Aorta (tissue), 5 donors: ENCODE data around the gene H3-3A. TPM values are rescaled to one million over a fixed set of nuclear protein-coding genes. Genes with fewer than 3 reads are reported as not detected.

Experiments
- ATAC-seq: fragments of 200-7000 bp; cut with Tn5 transposase; one replicate; pipeline ENCODE4 v1.9.1; 2022; ENCODE audit warnings: moderate library complexity; ENCODE audit not compliant: low FRiP score
- DNase-seq, 2 donors: peaks; one replicate each; pipeline ENCODE4 v3.0.0-alpha.2; 2020
- H3K27ac ChIP-seq, 2 donors: one replicate each; pipeline ENCODE4 v1.5.1; 2013; ENCODE audit warnings: low read length in 2 of 2, mild to moderate bottlenecking in 2 of 2, moderate library complexity in 2 of 2, control low read depth in 1 of 2, inconsistent platforms in 1 of 2, low read depth in 1 of 2
- H3K27me3 ChIP-seq, 2 donors: one replicate each; pipeline ENCODE4 v1.6.1; 2013; ENCODE audit warnings: control low read depth in 1 of 2, low read length in 1 of 2, mild to moderate bottlenecking in 1 of 2, moderate library complexity in 1 of 2; ENCODE audit not compliant: insufficient read depth in 2 of 2, control insufficient read depth in 1 of 2
- H3K36me3 ChIP-seq, 2 donors: one replicate each; pipeline ENCODE4 v1.6.1; 2013; ENCODE audit warnings: control low read depth in 1 of 2, low read length in 1 of 2, mild to moderate bottlenecking in 1 of 2; ENCODE audit not compliant: insufficient read depth in 2 of 2, control insufficient read depth in 1 of 2
- H3K4me1 ChIP-seq, 2 donors: one replicate each; pipeline ENCODE4 v1.6.1; 2013; ENCODE audit warnings: low read length in 2 of 2, control low read depth in 1 of 2, mild to moderate bottlenecking in 1 of 2, moderate library complexity in 1 of 2; ENCODE audit not compliant: insufficient read depth in 2 of 2, control insufficient read depth in 1 of 2
- H3K4me3 ChIP-seq, 2 donors: one replicate each; pipeline ENCODE4 v1.5.1; 2013; ENCODE audit warnings: low read length in 2 of 2, control low read depth in 1 of 2, mild to moderate bottlenecking in 1 of 2
- H3K9me3 ChIP-seq: one replicate; pipeline ENCODE4 v1.6.1; 2013; ENCODE audit warnings: mild to moderate bottlenecking, low read length; ENCODE audit not compliant: control insufficient read depth
- WGBS, 2 donors: extraction: QIAGEN DNeasy Blood & Tissue Kit; methylation state at CpG; one replicate each; pipeline ENCODE4 v1.1.7; 2013; 5-methylcytosine and 5-hydroxymethylcytosine counted together
- intact Hi-C, 2 donors: fragments of 100-400 bp; cut with DNase I; formaldehyde crosslinking; loops; one replicate each; pipeline versions ENCODE4 v1.14.2 to v1.15.0; 2022
- polyA plus RNA-seq, 2 donors: library from polyadenylated mRNA; stranded (reverse); fragments of 200-250 nt; gene quantifications; one replicate each; pipeline ENCODE4 v1.2.3, GENCODE V29; 2013
- total RNA-seq, 2 donors: library from RNA; stranded (reverse); fragmentation: NEBNext Ultra II Directional; extraction: Animal tissue kit (Norgen Biotek cat#: 25700); gene quantifications; one replicate each; pipeline ENCODE4 v1.2.1, GENCODE V29; 2021
- donor health status: healthy with polysubstance abuse.
- donor health status: Bipolar disorder and iron deficiency.
- donor health status: DM: no; HTN: no; CAD: no.
- donor health status: DM: no; HTN: no; CAD: no.
- donor health status: DM: yes; HTN: yes; CAD: no.

Gene H3-3A
- total and polyA plus RNA-seq, 4 donors, result 310 to 699 (median 406) TPM

DNA sequence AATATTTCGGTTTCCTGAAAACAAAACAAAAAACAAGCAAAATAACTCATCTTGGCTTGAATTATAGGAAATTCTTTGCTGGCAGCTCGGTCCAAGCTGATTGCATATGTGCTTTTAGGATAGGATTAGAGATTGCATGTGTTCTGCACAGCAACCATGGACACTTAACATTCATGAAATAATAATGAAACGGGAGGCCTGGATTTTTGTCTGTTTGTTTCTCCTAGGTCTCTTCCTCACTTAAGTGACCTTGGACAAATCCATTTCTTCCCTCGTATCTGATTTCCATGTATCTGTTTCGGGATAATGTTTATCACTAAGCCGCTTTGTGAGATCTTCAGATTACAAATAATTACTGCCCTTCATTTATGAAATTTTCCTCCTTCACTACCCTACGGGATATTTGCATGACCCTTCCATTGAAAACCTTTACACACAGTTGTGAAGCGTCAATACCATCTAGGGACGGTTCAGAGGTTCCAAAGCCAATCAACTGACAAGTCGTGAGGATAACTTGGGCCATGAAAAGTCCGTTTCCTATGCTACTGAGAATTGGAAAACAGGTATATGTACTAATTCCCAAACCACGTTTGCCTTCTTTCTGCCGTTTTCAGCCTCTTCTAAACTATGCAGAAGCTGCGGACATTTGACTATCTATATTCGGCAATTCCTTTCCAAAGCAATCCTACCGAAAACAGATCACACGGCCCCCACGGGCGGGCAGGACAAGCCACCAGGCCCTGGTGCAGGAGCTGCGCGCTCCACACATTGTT, 1.3 kb upstream of the H3-3A start:
- no peaks in the 10 kb centered on the region for H3K9me3 ChIP-seq
- H3K27me3 ChIP-seq, result no peaks in the 10 kb centered on the region
- peaks cover 0 to 5% of the 10 kb centered on the region in 2 donors for H3K4me1 ChIP-seq
- intact Hi-C loops, result loop anchor here in 1 of 2 donors (10.0 kb wide), 1 partner anchor 124 kb away; the partner anchor contains the start of gene ACBD3
- DNase-seq (no peak), ATAC-seq (no peak)
- 18 to 21% methylated on average over 21 of the region's 21 CpGs for WGBS, 2 donors
- H3K36me3 ChIP-seq, result peaks cover 0 to 2% of the 10 kb centered on the region in 2 donors
- H3K27ac ChIP-seq, result peak overlapping the region; percentile 44 to 65
- peak overlapping the region; percentile 66 to 97 for H3K4me3 ChIP-seq

DNA sequence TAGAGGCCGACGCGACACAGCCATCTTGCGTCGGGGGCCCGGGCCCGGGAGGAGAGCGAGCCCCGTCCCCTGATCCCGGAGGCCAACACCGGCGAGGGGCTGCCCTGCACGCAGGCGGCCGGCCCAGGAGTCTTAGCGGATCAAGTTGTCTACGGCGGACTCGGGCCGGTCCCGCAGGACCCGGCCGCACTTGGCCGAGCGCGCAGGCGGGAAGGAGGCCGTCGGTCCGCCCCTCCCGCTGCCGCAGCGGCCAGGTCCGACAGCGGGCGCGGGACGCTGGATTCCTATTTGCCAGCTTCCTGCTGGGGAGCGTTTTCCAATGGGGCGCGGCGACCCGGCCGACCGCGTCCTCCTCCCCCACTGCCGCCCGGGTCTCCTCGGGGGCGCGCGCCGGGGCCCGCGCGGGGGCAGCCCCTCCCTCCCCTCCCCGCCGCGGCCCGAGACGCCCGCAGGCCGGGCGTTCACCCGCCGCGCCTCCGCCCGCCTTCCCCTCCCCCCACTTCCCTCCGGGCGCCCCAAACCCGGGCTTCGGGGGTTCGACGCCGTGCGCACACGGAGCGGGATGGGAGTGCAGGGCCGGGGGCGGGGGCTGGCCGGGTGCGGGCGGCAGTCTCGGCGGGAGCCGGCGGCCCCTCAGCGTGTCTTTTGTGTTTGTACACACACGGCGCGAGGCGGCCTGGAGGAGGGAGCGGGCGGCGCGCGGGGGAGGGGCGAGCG, 517 bp upstream of the H3-3A start:
- 0 to 1% methylated on average over 65 to 100 of the region's 100 CpGs for WGBS, 2 donors
- Histone ChIP-seq H3K9me3 (no peaks in the 10 kb centered on the region), H3K4me3 (peak overlapping the region; percentile 66 to 97), H3K36me3 (peaks cover 0 to 2% of the 10 kb centered on the region in 2 donors), H3K27ac (peak overlapping the region; percentile 44 to 65), H3K4me1 (peaks cover 0 to 5% of the 10 kb centered on the region in 2 donors), H3K27me3 (no peaks in the 10 kb centered on the region)
- ATAC-seq (peak; percentile 83), DNase-seq (peak; percentile 88 to 90)
- intact Hi-C loops, result loop anchor here in 1 of 2 donors (10.0 kb wide), 1 partner anchor 123 kb away; the partner anchor contains the start of gene ACBD3

DNA sequence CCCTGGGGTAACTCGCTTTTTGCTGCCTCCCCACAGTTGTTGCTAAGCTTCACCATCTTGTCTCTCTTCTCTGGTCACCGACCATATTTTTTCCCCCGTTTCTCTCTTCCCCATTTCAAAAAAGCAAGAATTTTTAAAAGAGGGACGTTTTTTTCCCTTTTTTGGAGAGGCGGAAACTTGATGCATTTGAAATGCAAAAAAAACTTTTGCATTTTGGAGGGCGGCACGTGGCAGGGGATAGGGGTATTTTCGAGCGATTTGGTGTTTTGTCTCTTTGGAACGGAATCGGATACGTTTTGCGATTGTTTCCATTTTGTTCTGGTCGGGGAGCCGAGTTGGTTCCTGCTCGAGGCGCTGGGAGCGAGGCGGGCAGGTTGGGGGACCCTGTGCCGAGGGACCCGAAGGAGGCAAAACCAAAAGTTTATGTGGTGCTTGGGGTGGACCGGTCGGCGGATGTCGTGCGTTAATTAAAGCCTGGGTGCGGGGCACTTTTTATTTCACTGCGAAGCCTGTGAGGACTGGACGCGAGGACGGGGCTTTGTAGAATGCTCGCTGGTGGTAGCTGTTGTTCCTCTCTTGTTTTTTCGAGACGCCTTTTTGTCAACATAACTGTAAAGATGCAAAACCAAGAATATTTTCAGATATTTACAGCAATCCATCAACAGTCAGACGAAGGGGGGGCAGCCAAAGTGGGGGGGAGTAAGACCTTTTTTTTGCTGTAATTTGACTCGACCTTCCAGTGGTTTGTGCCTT, 884 bp downstream of the H3-3A start:
- Histone ChIP-seq H3K4me1 (peaks cover 0 to 5% of the 10 kb centered on the region in 2 donors), H3K9me3 (no peaks in the 10 kb centered on the region), H3K27me3 (no peaks in the 10 kb centered on the region), H3K36me3 (peaks cover 0 to 3% of the 10 kb centered on the region in 2 donors), H3K27ac (peak overlapping the region; percentile 20 to 94), H3K4me3 (peak overlapping the region; percentile 68 to 91)
- intact Hi-C loops, result loop anchor here in 1 of 2 donors (1.0 to 10.0 kb wide), 2 partner anchors 64 to 121 kb away; partner anchors contain the start of genes ACBD3 and SDE2
- DNase-seq, result peak in 1 of 2 donors; percentile 68
- peak; percentile 28 for ATAC-seq
- 0% methylated on average over 36 of the region's 36 CpGs for WGBS, 2 donors

- 0 to 1% methylated on average over 17 of the region's 17 CpGs for WGBS, 2 donors
- no peak for ATAC-seq
- Histone ChIP-seq H3K27me3 (no peaks in the 10 kb centered on the region), H3K4me3 (peak overlapping the region; percentile 68 to 91), H3K9me3 (no peaks in the 10 kb centered on the region), H3K36me3 (peaks cover 0 to 5% of the 10 kb centered on the region in 2 donors), H3K4me1 (peaks cover 0 to 5% of the 10 kb centered on the region in 2 donors), H3K27ac (peak overlapping the region; percentile 20 to 94)
- intact Hi-C loops, result loop anchor here (1.0 to 10.0 kb wide), 4 partner anchors 57 to 121 kb away; partner anchors contain the start of genes ACBD3 (in 1 of the 2) and SDE2 (in 1 of the 2)
- DNase-seq, result no peak
Measured at GRCh38 chr1:226063977-226064815, 1.7 kb downstream of the H3-3A start.

DNA sequence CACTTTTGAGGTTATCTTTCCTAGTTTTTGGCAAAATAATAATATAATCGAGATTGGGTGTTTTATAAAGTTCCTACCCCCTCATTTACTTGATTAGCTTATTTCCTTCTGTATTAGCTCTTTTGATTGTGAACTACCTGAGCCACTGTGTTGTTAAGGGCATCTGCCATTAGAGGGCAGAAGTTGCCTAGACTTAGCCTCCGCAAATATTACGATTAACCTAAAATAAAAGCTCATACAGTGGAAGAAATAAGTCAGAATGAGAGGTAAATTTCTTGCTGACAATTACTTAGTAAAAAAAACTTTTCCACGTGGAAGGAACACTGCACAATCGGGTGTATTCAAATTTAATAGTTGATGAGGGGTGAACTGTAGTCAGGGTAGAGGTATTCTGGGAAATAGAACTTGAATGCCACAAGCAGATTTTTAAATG, 2.3 kb downstream of the H3-3A start:
- Histone ChIP-seq H3K4me1 (peaks cover 0 to 5% of the 10 kb centered on the region in 2 donors), H3K27ac (no peak overlapping the region), H3K9me3 (no peaks in the 10 kb centered on the region), H3K36me3 (peaks cover 0 to 5% of the 10 kb centered on the region in 2 donors), H3K4me3 (peak overlapping the region; percentile 10 to 44), H3K27me3 (no peaks in the 10 kb centered on the region)
- DNase-seq, result no peak
- intact Hi-C loops, result loop anchor here (1.0 to 10.0 kb wide), 3 partner anchors 56 to 120 kb away; partner anchors contain the start of gene ACBD3 (in 1 of the 2)
- ATAC-seq, result no peak
- WGBS, 2 donors, result 1% methylated on average over 5 of the region's 5 CpGs

GRCh38 chr1:226066415-226067078, 4.0 kb downstream of the H3-3A start:
- peaks cover 0 to 5% of the 10 kb centered on the region in 2 donors for H3K36me3 ChIP-seq
- 36 to 46% methylated on average over 4 of the region's 4 CpGs for WGBS, 2 donors
- intact Hi-C loops, result loop anchor here in 1 of 2 donors (10.0 kb wide), 1 partner anchor 118 kb away; the partner anchor contains the start of gene ACBD3
- ATAC-seq (no peak), DNase-seq (no peak)
- H3K4me1 ChIP-seq, result peaks cover 0 to 2% of the 10 kb centered on the region in 2 donors
- H3K9me3 ChIP-seq, result no peaks in the 10 kb centered on the region
- H3K27me3 ChIP-seq, result no peaks in the 10 kb centered on the region
- H3K27ac ChIP-seq, result no peak overlapping the region
- H3K4me3 ChIP-seq, result no peak overlapping the region

- H3K9me3 ChIP-seq, result no peaks in the 10 kb centered on the region
- ATAC-seq, result no peak
- no peak overlapping the region for H3K27ac ChIP-seq
- intact Hi-C loops, result loop anchor here (5.0 to 10.0 kb wide), 2 partner anchors 37 to 115 kb away; partner anchors contain the start of gene ACBD3 (in 1 of the 2)
- H3K4me3 ChIP-seq, result no peak overlapping the region
- WGBS, 2 donors, result 91 to 93% methylated on average over 13 of the region's 13 CpGs
- H3K36me3 ChIP-seq, result peaks cover 0 to 5% of the 10 kb centered on the region in 2 donors
- H3K27me3 ChIP-seq, result no peaks in the 10 kb centered on the region
- no peak for DNase-seq
- H3K4me1 ChIP-seq, result peaks cover 0 to 2% of the 10 kb centered on the region in 2 donors
Measured at GRCh38 chr1:226069811-226070489, 7.4 kb downstream of the H3-3A start.
